ENCODE results near the gene CYSLTR2.

The CYSLTR2 gene

GRCh38 chr13:48726711-48727110 lies 73.0 kb downstream of the CYSLTR2 start:
- TF ChIP-seq CTCF (IDR thresholded peaks at IDR 0.05) = no peak

GRCh38 chr13:48727241-48728011 lies 73.7 kb downstream of the CYSLTR2 start:
- no peak for TF ChIP-seq CTCF (IDR thresholded peaks at IDR 0.05)

- TF ChIP-seq CTCF (IDR thresholded peaks at IDR 0.05) = no peak
These were observed 74.5 kb downstream of the CYSLTR2 start for GRCh38 chr13:48728226-48728625.

- no peak for TF ChIP-seq CTCF (IDR thresholded peaks at IDR 0.05)
These were observed 75.1 kb downstream of the CYSLTR2 start for GRCh38 chr13:48728876-48729275.

GRCh38 chr13:48729856-48730255 lies 76.1 kb downstream of the CYSLTR2 start:
- TF ChIP-seq CTCF (IDR thresholded peaks at IDR 0.05) = no peak

- TF ChIP-seq CTCF (IDR thresholded peaks at IDR 0.05) = no peak
These were observed 77.4 kb downstream of the CYSLTR2 start for GRCh38 chr13:48731001-48731658.

- peak; percentile 87 for TF ChIP-seq CTCF (IDR thresholded peaks at IDR 0.05)
These were observed 78.3 kb downstream of the CYSLTR2 start for GRCh38 chr13:48731957-48732569.

Data from LNCAP (cell line).